ENCODE measurements around the gene PRSS33.

The PRSS33 gene

GRCh38 chr16:2815299-2815771 is 28.0 kb upstream of the PRSS33 start:
- Histone ChIP-seq H4K20me1 (ENCODE audit: control insufficient read depth, insufficient read depth, low read depth, low read length) (no peaks in the 10 kb centered on the region), H3K9me3 (ENCODE audit: control insufficient read depth, insufficient read depth, low read length) (no peaks in the 10 kb centered on the region), H3K27me3 (ENCODE audit: control insufficient read depth, low read length) (peaks cover 8% of the 10 kb centered on the region), H3K27ac (ENCODE audit: low read depth, low read length) (no peak overlapping the region), H3K4me3 (ENCODE audit: low read length) (no peak overlapping the region), H3F3A (ENCODE audit: control insufficient read depth, insufficient read depth) (no peaks in the 10 kb centered on the region), H3K4me2 (ENCODE audit: low read length) (no peak overlapping the region), H3K36me3 (ENCODE audit: control insufficient read depth, low read length) (no peaks in the 10 kb centered on the region), H3K79me2 (ENCODE audit: control insufficient read depth, low read length) (no peaks in the 10 kb centered on the region), H3K4me1 (ENCODE audit: control insufficient read depth, low read length) (no peaks in the 10 kb centered on the region), H3K9me2 (replicated peaks; ENCODE audit: control insufficient read depth, low read length) (no peaks in the 10 kb centered on the region)
- TF ChIP-seq EZH2phosphoT487 (IDR thresholded peaks at IDR 0.05; ENCODE audit: borderline replicate concordance, low read length) (no peak), CTCF (IDR thresholded peaks at IDR 0.05; ENCODE audit: low read depth, low read length, poor library complexity, severe bottlenecking) (no peak)

- TF ChIP-seq EZH2phosphoT487 (IDR thresholded peaks at IDR 0.05; ENCODE audit: borderline replicate concordance, low read length) (no peak), CTCF (IDR thresholded peaks at IDR 0.05; ENCODE audit: low read depth, low read length, poor library complexity, severe bottlenecking) (no peak)
- Histone ChIP-seq H3F3A (ENCODE audit: control insufficient read depth, insufficient read depth) (no peaks in the 10 kb centered on the region), H3K4me2 (ENCODE audit: low read length) (no peak overlapping the region), H3K79me2 (ENCODE audit: control insufficient read depth, low read length) (no peaks in the 10 kb centered on the region), H3K27ac (ENCODE audit: low read depth, low read length) (no peak overlapping the region), H3K4me3 (ENCODE audit: low read length) (no peak overlapping the region), H3K27me3 (ENCODE audit: control insufficient read depth, low read length) (peaks cover 12% of the 10 kb centered on the region), H4K20me1 (ENCODE audit: control insufficient read depth, insufficient read depth, low read depth, low read length) (no peaks in the 10 kb centered on the region), H3K4me1 (ENCODE audit: control insufficient read depth, low read length) (no peaks in the 10 kb centered on the region), H3K9me2 (replicated peaks; ENCODE audit: control insufficient read depth, low read length) (no peaks in the 10 kb centered on the region), H3K9me3 (ENCODE audit: control insufficient read depth, insufficient read depth, low read length) (no peaks in the 10 kb centered on the region), H3K36me3 (ENCODE audit: control insufficient read depth, low read length) (no peaks in the 10 kb centered on the region)
Observed at GRCh38 chr16:2814551-2815298, 27.4 kb upstream of the PRSS33 start.

GRCh38 chr16:2813771-2814221 is 26.4 kb upstream of the PRSS33 start:
- Histone ChIP-seq H3K9me2 (replicated peaks; ENCODE audit: control insufficient read depth, low read length) (no peaks in the 10 kb centered on the region), H3K4me1 (ENCODE audit: control insufficient read depth, low read length) (no peaks in the 10 kb centered on the region), H3K4me3 (ENCODE audit: low read length) (no peak overlapping the region), H3K9me3 (ENCODE audit: control insufficient read depth, insufficient read depth, low read length) (no peaks in the 10 kb centered on the region), H3K36me3 (ENCODE audit: control insufficient read depth, low read length) (no peaks in the 10 kb centered on the region), H3K27me3 (ENCODE audit: control insufficient read depth, low read length) (peaks cover 19% of the 10 kb centered on the region), H3K27ac (ENCODE audit: low read depth, low read length) (no peak overlapping the region), H3K79me2 (ENCODE audit: control insufficient read depth, low read length) (no peaks in the 10 kb centered on the region), H3K4me2 (ENCODE audit: low read length) (no peak overlapping the region), H4K20me1 (ENCODE audit: control insufficient read depth, insufficient read depth, low read depth, low read length) (no peaks in the 10 kb centered on the region), H3F3A (ENCODE audit: control insufficient read depth, insufficient read depth) (no peaks in the 10 kb centered on the region)
- no peak for TF ChIP-seq EZH2phosphoT487 (IDR thresholded peaks at IDR 0.05; ENCODE audit: borderline replicate concordance, low read length)
- TF ChIP-seq CTCF (IDR thresholded peaks at IDR 0.05; ENCODE audit: low read depth, low read length, poor library complexity, severe bottlenecking): no peak

Data from DOHH2 (cell line).